ENCODE data around the gene ACAP1.

Gene ACAP1

GRCh38 chr17:7383371-7383741 lies 47.0 kb downstream of the ACAP1 start:
- H3K36me3 ChIP-seq (ENCODE audit: low read depth) = peaks cover 19% of the 10 kb centered on the region
- H3K27ac ChIP-seq (ENCODE audit: poor library complexity, severe bottlenecking) = no peak overlapping the region
- ATAC-seq (ENCODE audit: low read depth) = no peak
- no peaks in the 10 kb centered on the region for H3K27me3 ChIP-seq (ENCODE audit: insufficient read depth, poor library complexity, severe bottlenecking)
- no peak for TF ChIP-seq CTCF (IDR thresholded peaks at IDR 0.05; ENCODE audit: poor library complexity, severe bottlenecking)
- no peaks in the 10 kb centered on the region for H3K9me3 ChIP-seq (ENCODE audit: severe bottlenecking)
- no peak for DNase-seq (ENCODE audit: low spot score)
- no peak overlapping the region for H3K4me3 ChIP-seq (ENCODE audit: severe bottlenecking)
- peaks cover 2% of the 10 kb centered on the region for H3K4me1 ChIP-seq (ENCODE audit: insufficient read depth, poor library complexity, severe bottlenecking)

DNA sequence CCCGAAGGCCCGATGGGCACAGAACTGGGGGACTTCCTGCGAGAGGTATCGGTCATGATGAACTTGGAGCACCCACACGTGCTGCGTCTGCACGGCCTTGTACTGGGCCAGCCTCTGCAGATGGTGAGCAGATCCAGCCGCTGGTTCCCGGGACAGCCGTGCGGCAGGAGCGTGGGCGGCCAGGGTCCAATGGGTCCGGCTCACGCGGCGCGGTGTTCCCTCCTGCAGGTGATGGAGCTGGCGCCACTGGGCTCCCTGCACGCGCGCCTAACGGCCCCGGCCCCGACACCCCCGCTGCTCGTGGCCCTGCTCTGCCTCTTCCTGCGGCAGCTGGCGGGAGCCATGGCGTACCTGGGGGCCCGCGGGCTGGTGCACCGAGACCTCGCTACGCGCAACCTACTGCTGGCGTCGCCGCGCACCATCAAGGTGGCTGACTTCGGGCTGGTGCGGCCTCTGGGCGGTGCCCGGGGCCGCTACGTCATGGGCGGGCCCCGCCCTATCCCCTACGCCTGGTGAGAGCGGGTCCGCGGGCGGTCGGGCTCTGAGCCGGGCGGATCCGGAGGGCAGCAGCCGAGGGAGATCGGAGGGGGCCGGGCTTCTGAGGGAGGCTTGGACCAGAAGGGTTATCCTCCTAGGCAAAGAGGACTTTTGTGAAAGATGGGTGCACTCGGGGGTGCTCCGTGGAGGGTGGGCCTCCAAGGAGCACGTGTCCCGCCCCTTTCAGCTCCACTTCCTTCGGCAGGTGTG lies 47.6 kb downstream of the ACAP1 start:
- no peaks in the 10 kb centered on the region for H3K9me3 ChIP-seq (ENCODE audit: severe bottlenecking)
- no peaks in the 10 kb centered on the region for H3K27me3 ChIP-seq (ENCODE audit: insufficient read depth, poor library complexity, severe bottlenecking)
- H3K27ac ChIP-seq (ENCODE audit: poor library complexity, severe bottlenecking) = no peak overlapping the region
- H3K4me1 ChIP-seq (ENCODE audit: insufficient read depth, poor library complexity, severe bottlenecking) = peaks cover 2% of the 10 kb centered on the region
- peaks cover 25% of the 10 kb centered on the region for H3K36me3 ChIP-seq (ENCODE audit: low read depth)
- no peak for TF ChIP-seq CTCF (IDR thresholded peaks at IDR 0.05; ENCODE audit: poor library complexity, severe bottlenecking)
- ATAC-seq (ENCODE audit: low read depth) (no peak), DNase-seq (ENCODE audit: low spot score) (no peak)
- no peak overlapping the region for H3K4me3 ChIP-seq (ENCODE audit: severe bottlenecking)

GRCh38 chr17:7384489-7385081 lies 48.3 kb downstream of the ACAP1 start:
- Histone ChIP-seq H3K4me3 (ENCODE audit: severe bottlenecking) (no peak overlapping the region), H3K27ac (ENCODE audit: poor library complexity, severe bottlenecking) (no peak overlapping the region), H3K9me3 (ENCODE audit: severe bottlenecking) (no peaks in the 10 kb centered on the region), H3K36me3 (ENCODE audit: low read depth) (peaks cover 32% of the 10 kb centered on the region), H3K4me1 (ENCODE audit: insufficient read depth, poor library complexity, severe bottlenecking) (peaks cover 2% of the 10 kb centered on the region), H3K27me3 (ENCODE audit: insufficient read depth, poor library complexity, severe bottlenecking) (no peaks in the 10 kb centered on the region)
- DNase-seq (ENCODE audit: low spot score) (no peak), ATAC-seq (ENCODE audit: low read depth) (no peak)
- TF ChIP-seq CTCF (IDR thresholded peaks at IDR 0.05; ENCODE audit: poor library complexity, severe bottlenecking) = no peak

- Histone ChIP-seq H3K36me3 (ENCODE audit: low read depth) (peaks cover 56% of the 10 kb centered on the region), H3K4me1 (ENCODE audit: insufficient read depth, poor library complexity, severe bottlenecking) (no peaks in the 10 kb centered on the region), H3K9me3 (ENCODE audit: severe bottlenecking) (no peaks in the 10 kb centered on the region), H3K27me3 (ENCODE audit: insufficient read depth, poor library complexity, severe bottlenecking) (no peaks in the 10 kb centered on the region), H3K27ac (ENCODE audit: poor library complexity, severe bottlenecking) (no peak overlapping the region), H3K4me3 (ENCODE audit: severe bottlenecking) (no peak overlapping the region)
- DNase-seq (ENCODE audit: low spot score) (no peak), ATAC-seq (ENCODE audit: low read depth) (no peak)
- TF ChIP-seq CTCF (IDR thresholded peaks at IDR 0.05; ENCODE audit: poor library complexity, severe bottlenecking) = no peak
Measured at GRCh38 chr17:7388856-7389255, 52.5 kb downstream of the ACAP1 start.
